GM21825 (cell line): ENCODE measurements around the gene RGS1.

ENCODE experiments used
- ATAC-seq: cut with Tn5 transposase; IDR thresholded peaks from one replicate; pipeline ENCODE4 v1.9.1; 2021; ENCODE audit warnings: mild to moderate bottlenecking, moderate library complexity; ENCODE audit not compliant: unreplicated experiment

Gene RGS1

DNA sequence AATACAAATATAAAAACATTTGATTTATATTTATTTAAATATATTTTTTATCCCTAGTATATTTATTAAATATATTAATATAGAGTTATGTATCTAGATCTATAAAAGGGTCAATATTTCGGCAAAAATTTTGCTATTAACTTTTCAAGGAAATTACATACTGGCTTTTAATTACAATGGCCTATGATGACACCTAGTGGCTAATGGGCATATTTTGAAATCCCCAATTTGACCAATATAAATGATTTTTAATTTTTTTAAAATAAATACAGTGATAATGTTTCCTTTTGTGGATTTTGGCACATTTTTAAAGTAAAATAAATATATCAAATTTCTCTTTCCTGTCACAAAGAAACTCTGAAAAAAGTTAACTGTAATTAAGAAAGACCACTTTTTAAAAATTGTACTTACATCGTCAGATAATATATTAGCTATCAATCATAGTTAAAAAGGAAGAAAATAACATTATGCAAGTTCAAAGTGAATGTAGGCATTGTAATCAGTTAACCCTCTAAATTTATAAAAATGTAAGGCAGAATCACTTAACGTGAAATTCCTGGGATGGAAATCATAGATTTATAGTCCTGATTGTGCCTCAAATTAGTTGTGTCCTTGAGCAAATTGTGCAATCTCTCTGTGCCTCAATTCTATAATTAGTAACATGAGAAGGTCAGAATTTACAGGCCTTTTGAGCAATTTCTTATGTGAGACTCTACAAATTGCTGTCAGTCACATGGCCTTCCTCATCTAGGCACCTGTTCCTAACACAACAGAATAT lies 34.7 kb downstream of the RGS1 start:
- no peak for ATAC-seq

DNA sequence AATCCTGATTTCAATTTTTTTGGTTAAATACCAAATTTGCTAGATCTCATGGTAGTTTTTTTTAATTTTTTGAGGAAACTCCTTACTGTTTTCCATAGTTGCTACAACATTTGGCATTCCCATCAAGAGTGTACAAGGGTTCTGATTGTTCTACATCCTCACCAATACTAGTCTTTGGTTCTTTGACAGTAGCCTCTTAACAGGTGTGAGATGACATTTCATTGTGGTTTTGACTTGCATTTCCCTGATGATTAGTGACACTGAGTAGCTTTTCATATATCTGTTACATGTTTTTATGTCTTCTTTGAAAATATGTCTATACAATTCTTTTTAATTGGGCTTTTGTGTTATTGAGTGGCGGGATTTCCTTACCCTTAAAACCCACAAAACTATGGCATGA lies 39.5 kb downstream of the RGS1 start:
- no peak for ATAC-seq

DNA sequence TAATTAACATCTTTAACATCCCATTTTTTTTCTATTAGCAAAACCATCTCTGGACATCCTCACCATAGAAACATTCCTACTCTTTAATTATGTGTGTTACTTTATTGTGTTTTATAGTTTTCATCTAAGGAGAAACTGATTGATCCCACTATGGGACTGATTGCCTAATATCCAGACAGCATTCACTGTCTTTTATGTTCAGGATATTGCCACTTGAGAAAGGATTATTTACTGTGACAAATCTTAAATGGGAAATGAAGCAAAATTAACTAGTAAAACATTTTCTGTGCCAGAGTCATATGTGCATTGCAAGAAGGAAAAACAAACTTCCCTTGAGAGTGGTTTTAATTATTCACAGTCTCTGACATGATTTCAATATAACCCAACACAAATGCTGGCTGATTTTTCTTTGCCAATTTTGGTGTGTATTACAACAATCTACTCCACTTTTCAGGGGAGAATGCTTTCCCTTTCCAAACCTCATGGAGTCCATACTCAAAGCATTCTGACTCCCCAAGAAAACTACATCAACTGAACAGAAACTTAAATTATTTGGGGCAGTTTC lies 44.6 kb downstream of the RGS1 start:
- no peak for ATAC-seq

DNA sequence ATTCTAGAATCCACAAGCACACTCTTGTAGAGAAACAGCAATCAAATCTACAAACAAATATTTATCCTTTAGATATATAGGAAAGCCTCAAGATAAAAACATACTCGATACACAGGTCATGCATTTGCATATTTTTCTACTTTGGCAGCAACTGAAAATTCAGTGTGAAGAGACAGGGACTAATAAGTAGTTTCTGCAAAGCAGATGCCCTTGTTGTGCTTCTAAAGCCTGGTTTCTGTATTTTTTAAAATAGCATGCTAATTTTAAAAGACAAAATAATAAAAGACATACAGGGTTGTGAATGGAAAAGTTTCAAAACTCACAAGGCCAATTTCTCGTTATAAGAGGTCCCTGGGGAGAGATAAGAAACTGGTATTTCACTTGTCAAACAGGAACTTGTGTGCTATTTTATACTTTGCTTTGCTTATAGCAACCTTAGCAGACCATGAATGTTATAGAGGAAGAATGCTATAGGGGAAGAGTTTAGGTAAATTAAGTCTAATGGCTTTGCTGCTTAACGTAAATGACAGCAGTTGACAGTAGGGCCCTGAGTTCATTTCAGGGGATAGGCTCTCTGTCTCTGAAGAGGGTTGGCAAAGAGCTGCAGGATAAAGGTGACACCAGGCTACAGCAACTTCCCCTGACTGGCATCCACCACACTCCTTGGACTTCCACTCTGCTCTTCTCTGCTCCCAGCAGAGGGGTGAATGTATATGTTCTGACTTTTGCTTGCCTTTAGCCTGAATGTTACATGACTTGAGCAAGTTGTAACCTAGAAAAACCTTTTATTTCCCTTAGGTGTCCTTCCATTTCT lies 51.0 kb downstream of the RGS1 start:
- ATAC-seq = peak; percentile 93

DNA sequence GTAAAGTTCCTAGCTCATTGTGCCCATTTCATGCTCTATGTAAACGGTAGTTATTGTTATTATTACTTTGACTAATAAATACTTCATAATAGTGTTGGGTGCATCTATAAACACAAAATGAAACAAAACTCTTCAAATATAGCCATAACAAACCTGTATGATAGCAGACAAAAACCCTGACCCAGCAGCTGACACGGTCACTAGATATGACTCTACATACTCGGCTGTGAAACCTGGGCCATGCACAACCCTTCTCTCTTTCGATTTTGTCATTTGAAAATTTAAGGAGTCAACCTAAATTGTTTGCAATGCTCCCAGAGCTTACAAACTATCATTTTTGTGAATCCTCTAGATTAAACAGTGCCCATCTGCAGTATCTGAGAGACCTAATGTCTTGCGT lies 52.3 kb downstream of the RGS1 start:
- ATAC-seq = no peak

DNA sequence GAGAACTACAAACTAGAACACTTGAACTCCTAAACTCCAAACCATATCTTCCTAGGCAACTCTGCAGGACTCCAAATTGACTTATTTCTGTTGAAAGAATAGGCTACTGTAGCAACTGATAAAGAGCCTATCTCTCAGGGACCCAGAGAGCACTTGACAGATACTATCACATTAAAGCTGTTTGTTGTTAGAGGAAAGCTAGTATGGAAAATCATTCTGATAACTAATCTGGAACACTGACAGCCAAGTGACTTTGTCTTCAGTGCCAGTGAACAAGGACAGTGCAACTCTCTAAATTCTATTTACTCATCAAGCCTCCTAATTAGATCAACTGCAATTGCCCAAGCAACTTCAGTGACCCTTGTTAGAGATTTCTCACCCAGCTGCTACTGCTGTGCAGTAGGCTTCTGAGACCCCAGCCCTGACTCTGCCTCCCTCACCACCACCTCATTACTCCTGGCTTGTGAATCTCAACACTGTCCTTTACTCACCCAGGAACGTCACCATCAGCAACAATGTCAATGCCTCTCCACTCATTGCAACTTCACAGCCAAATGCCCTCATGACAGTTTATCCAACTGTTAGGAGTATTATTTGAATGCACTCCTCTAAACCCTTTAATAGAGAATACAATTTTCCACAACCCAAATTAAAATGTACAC lies 53.0 kb downstream of the RGS1 start:
- ATAC-seq = no peak

DNA sequence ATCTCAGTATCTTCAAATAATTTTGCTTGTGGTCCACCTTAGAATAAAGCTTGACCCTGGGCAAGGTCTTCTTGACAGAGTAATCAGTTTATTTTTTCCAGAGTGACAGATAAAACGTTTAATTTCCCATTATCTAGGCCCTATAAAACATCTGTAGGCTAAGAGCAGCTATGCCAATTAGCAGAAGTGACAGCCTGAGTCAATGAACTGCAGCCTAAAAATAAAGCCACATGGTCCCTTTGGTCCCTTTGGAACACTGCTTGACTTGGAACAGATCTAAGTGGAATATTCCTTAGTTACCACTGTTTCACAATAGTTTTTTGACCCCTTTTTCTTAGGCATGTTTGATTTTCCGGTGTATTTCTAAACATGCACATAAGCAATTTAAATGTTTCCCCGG lies 54.0 kb downstream of the RGS1 start:
- ATAC-seq = no peak
